ENCODE results near the gene LAMP1. TPM values are rescaled to one million over a fixed set of nuclear protein-coding genes. Genes with fewer than 3 reads are reported as not detected.

Gene LAMP1
- polyA plus RNA-seq, 1 of the 3 experiments (the other 2 are of a cell fraction), result 261 TPM

DNA sequence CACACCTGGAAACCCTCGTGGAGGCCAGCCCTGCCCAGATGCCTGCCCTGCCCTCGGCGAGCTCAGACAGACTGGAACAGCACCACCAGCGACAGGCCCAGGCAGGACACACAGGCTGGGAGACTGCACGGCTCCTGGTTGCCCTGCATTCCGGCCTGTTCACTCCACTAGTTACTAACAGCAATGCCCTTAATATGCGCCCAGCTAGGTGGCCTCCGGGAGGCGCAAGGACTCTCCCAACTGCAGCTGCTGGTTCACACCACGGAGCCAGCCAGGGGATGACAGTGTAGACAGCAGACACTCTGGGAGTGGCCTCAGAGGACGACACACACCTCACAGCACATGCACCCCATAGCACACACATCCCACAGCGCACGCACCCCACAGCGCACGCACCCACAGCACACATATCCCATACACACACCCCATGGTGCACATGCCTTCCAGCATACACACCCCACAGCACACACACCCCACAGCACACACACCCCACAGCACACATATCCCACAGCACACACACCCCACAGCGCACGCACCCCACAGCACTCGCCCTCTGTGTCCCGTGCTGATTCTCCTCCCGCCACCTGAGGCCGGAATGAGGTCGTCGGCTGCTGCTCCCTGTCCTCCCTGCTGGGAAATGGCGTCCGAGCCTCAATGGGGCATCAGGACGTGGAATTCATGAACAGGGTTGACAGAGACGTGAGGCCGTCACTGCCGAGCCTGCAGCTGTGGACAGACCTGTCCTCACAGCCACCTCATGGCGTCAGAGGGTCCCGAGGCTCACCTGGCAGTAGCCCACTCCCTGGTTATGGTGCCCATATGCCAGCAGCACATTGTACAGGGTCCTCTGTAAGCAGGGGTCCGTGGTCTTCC is 53.3 kb downstream of the LAMP1 start:
- Histone ChIP-seq H3K79me2 (ENCODE audit: insufficient read depth) (no peaks in the 10 kb centered on the region), H3K27ac (ENCODE audit: low read depth in 2 of 2, low read length in 1 of 2) (no peak overlapping the region), H3K4me1 (ENCODE audit: control insufficient read depth in 1 of 2, insufficient read depth in 2 of 2, low read depth in 1 of 2, low read length in 1 of 2) (no peaks in the 10 kb centered on the region), H3K4me3 (ENCODE audit: low read depth in 2 of 2, low read length in 1 of 2) (no peak overlapping the region), H3F3A (replicated peaks; ENCODE audit: insufficient read depth) (no peaks in the 10 kb centered on the region), H2AFZ (ENCODE audit: low read depth) (no peak overlapping the region), H3K9me2 (no peaks in the 10 kb centered on the region), H3K4me2 (no peak overlapping the region), H3K9ac (no peak overlapping the region), H4K20me1 (ENCODE audit: insufficient read depth) (no peaks in the 10 kb centered on the region), H3K9me3 (no peaks in the 10 kb centered on the region), H3K36me3 (replicated peaks in 1 of 2; ENCODE audit: control insufficient read depth in 1 of 2, insufficient read depth in 2 of 2, low read length in 1 of 2) (no peaks in the 10 kb centered on the region), H3K27me3 (ENCODE audit: insufficient read depth) (no peaks in the 10 kb centered on the region)
- TF ChIP-seq FOXM1 (IDR thresholded peaks at IDR 0.05; ENCODE audit: low read depth), result no peak
- TF ChIP-seq RCOR1 (IDR thresholded peaks at IDR 0.05; ENCODE audit: low read length), result no peak
- ChIA-PET POLR2A (no interaction called here), CTCF (no interaction called here)
- 90% methylated on average over 22 of the region's 32 CpGs for WGBS (ENCODE audit: low lambda C conversion rate)
- DNase-seq, result no peak

DNA sequence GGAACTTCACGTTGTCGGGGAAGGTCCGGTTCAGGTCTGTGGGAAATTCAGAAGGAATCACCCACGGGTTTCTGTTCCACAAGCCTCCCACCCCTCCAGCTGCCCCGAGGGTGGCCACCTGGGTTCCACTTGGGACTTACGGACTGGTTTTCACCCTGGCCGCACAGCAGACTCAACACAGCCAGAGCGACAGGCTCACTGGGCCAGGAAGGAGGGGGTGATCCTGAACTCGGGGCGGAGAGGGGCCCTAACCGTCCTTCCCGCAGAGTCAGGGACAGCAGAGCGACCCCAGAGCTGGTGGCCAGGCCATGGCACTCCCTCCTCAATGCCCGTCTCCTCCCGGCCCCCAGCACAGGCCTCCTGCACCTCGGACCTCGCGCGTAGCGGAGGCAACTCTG is 53.9 kb downstream of the LAMP1 start:
- Histone ChIP-seq H3K79me2 (ENCODE audit: insufficient read depth) (no peaks in the 10 kb centered on the region), H3F3A (replicated peaks; ENCODE audit: insufficient read depth) (no peaks in the 10 kb centered on the region), H3K4me1 (ENCODE audit: control insufficient read depth in 1 of 2, insufficient read depth in 2 of 2, low read depth in 1 of 2, low read length in 1 of 2) (no peaks in the 10 kb centered on the region), H3K9me2 (no peaks in the 10 kb centered on the region), H2AFZ (ENCODE audit: low read depth) (no peak overlapping the region), H3K4me3 (ENCODE audit: low read depth in 2 of 2, low read length in 1 of 2) (no peak overlapping the region), H4K20me1 (ENCODE audit: insufficient read depth) (no peaks in the 10 kb centered on the region), H3K27ac (ENCODE audit: low read depth in 2 of 2, low read length in 1 of 2) (no peak overlapping the region), H3K27me3 (ENCODE audit: insufficient read depth) (no peaks in the 10 kb centered on the region), H3K9me3 (no peaks in the 10 kb centered on the region), H3K36me3 (replicated peaks in 1 of 2; ENCODE audit: control insufficient read depth in 1 of 2, insufficient read depth in 2 of 2, low read length in 1 of 2) (no peaks in the 10 kb centered on the region), H3K9ac (no peak overlapping the region), H3K4me2 (no peak overlapping the region)
- TF ChIP-seq, protein P1, sequence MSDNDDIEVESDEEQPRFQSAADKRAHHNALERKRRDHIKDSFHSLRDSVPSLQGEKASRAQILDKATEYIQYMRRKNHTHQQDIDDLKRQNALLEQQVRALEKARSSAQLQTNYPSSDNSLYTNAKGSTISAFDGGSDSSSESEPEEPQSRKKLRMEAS (IDR thresholded peaks at IDR 0.05; ENCODE audit: low read depth), result no peak
- TF ChIP-seq, protein P2, sequence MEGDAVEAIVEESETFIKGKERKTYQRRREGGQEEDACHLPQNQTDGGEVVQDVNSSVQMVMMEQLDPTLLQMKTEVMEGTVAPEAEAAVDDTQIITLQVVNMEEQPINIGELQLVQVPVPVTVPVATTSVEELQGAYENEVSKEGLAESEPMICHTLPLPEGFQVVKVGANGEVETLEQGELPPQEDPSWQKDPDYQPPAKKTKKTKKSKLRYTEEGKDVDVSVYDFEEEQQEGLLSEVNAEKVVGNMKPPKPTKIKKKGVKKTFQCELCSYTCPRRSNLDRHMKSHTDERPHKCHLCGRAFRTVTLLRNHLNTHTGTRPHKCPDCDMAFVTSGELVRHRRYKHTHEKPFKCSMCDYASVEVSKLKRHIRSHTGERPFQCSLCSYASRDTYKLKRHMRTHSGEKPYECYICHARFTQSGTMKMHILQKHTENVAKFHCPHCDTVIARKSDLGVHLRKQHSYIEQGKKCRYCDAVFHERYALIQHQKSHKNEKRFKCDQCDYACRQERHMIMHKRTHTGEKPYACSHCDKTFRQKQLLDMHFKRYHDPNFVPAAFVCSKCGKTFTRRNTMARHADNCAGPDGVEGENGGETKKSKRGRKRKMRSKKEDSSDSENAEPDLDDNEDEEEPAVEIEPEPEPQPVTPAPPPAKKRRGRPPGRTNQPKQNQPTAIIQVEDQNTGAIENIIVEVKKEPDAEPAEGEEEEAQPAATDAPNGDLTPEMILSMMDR (IDR thresholded peaks at IDR 0.05), result no peak
- TF ChIP-seq RFX5 (IDR thresholded peaks at IDR 0.05; ENCODE audit: low read length) (no peak), FOSL2 (IDR thresholded peaks at IDR 0.05; ENCODE audit: borderline replicate concordance, low read depth) (no peak), RCOR1 (IDR thresholded peaks at IDR 0.05; ENCODE audit: low read length) (no peak), RAD21 (IDR thresholded peaks at IDR 0.05; ENCODE audit: low read length) (no peak)
- TF ChIP-seq, protein P3, sequence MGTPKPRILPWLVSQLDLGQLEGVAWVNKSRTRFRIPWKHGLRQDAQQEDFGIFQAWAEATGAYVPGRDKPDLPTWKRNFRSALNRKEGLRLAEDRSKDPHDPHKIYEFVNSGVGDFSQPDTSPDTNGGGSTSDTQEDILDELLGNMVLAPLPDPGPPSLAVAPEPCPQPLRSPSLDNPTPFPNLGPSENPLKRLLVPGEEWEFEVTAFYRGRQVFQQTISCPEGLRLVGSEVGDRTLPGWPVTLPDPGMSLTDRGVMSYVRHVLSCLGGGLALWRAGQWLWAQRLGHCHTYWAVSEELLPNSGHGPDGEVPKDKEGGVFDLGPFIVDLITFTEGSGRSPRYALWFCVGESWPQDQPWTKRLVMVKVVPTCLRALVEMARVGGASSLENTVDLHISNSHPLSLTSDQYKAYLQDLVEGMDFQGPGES (IDR thresholded peaks at IDR 0.05; ENCODE audit: low read depth, low read length), result no peak
- ChIA-PET POLR2A (no interaction called here), CTCF (no interaction called here)
- 87% methylated on average over 9 of the region's 20 CpGs for WGBS (ENCODE audit: low lambda C conversion rate)
- DNase-seq, result no peak
